Gastrocnemius medialis (tissue), 4 donors: Measurements from ENCODE around the gene TADA1. TPM values are rescaled to one million over a fixed set of nuclear protein-coding genes. Genes with fewer than 3 reads are reported as not detected.

Experiments
- ATAC-seq, 2 donors: fragments of 150-250 bp; one replicate each; pipeline ENCODE4 v1.9.1; 2016
- DNase-seq, 2 donors: peaks; one replicate each; pipeline ENCODE4 v3.0.0-alpha.2; 2019
- H3K27ac ChIP-seq, 4 donors: fragments of 200-600 bp; sonication (generic); 1 replicate in 1 of 4; 2 replicates in 3 of 4; pipeline ENCODE4 v1.5.1; 2016 to 2018; ENCODE audit warnings: mild to moderate bottlenecking in 2 of 4, moderate library complexity in 1 of 4
- H3K27me3 ChIP-seq, 3 donors: fragments of 200-600 bp; sonication (generic) in 2 of 3; 1 replicate in 1 of 3; 2 replicates in 2 of 3; pipeline versions ENCODE4 v1.5.1 to v1.6.0; 2016 to 2019; ENCODE audit warnings: mild to moderate bottlenecking in 1 of 3, moderate library complexity in 1 of 3
- H3K36me3 ChIP-seq, 2 donors: fragments of 200-600 bp; sonication (generic) in 1 of 2; one replicate each; pipeline ENCODE4 v1.5.1; 2017 to 2018
- H3K4me1 ChIP-seq, 2 donors: fragments of 200-600 bp; sonication (generic) in 1 of 2; one replicate each; pipeline ENCODE4 v1.5.1; 2016 to 2017; ENCODE audit warnings: mild to moderate bottlenecking in 2 of 2
- H3K4me3 ChIP-seq, 4 donors: fragments of 200-600 bp; sonication (generic) in 3 of 4; 1 replicate in 1 of 4; 2 replicates in 3 of 4; pipeline ENCODE4 v1.5.1; 2016 to 2019; ENCODE audit warnings: mild to moderate bottlenecking in 2 of 4
- H3K9me3 ChIP-seq, 3 donors: fragments of 200-600 bp; sonication (generic) in 2 of 3; 1 replicate in 1 of 3; 2 replicates in 2 of 3; pipeline ENCODE4 v1.5.1; 2016 to 2019
- POLR2A ChIP-seq, 2 donors: fragments of 450-650 bp; IDR thresholded peaks; one replicate each; pipeline ENCODE4 v1.6.1; 2017; ENCODE audit warnings: antibody characterized with exemption in 2 of 2, mild to moderate bottlenecking in 2 of 2, moderate library complexity in 2 of 2
- in situ Hi-C, 4 donors: fragments of 200-750 bp; cut with MboI; loops; one replicate each; pipeline versions ENCODE4 v1.15.0 to v1.8.0; 2017; ENCODE audit warnings: low sequenced_read_pairs in 4 of 4
- intact Hi-C: fragments of 100-400 bp; cut with DNase I; formaldehyde crosslinking; loops from one replicate; pipeline ENCODE4 v1.15.1; 2023; ENCODE audit warnings: low total_unique reads
- total RNA-seq, 4 donors: library from RNA; depleted of rRNA; stranded (reverse); fragments of >200 nt; gene quantifications; one replicate each; pipeline versions ENCODE4 v1.1.0 to v1.2.3, GENCODE V29; 2016
- TF ChIP-seq, protein P1 (sequence below), 5 experiments: fragments of 450-650 bp in 3 of 5; fragments of 200-600 bp in 2 of 5; sonication (generic) in 2 of 5; IDR thresholded peaks in 4 of 5; conservative IDR thresholded peaks in 1 of 5; 1 replicate in 4 of 5; 2 replicates in 1 of 5; pipeline ENCODE4 v1.5.1; 2016 to 2019; ENCODE audit warnings: antibody characterized with exemption in 5 of 5, mild to moderate bottlenecking in 3 of 5, moderate library complexity in 3 of 5

TADA1 gene
- total RNA-seq, 4 donors from 2014 or later, result 8.7 to 11.8 (median 10.0) TPM

GRCh38 chr1:166906647-166907046, 30.6 kb upstream of the TADA1 start:
- Histone ChIP-seq H3K27me3 (no peaks in the 10 kb centered on the region), H3K27ac (no peak overlapping the region), H3K9me3 (no peaks in the 10 kb centered on the region), H3K4me1 (no peaks in the 10 kb centered on the region), H3K4me3 (no peak overlapping the region), H3K36me3 (no peaks in the 10 kb centered on the region)
- DNase-seq (no peak), ATAC-seq (no peak)
- intact Hi-C loops (no loop called here), in situ Hi-C loops (no loop called here)
- TF ChIP-seq POLR2A (IDR thresholded peaks at IDR 0.05), result no peak
- TF ChIP-seq, protein P1, sequence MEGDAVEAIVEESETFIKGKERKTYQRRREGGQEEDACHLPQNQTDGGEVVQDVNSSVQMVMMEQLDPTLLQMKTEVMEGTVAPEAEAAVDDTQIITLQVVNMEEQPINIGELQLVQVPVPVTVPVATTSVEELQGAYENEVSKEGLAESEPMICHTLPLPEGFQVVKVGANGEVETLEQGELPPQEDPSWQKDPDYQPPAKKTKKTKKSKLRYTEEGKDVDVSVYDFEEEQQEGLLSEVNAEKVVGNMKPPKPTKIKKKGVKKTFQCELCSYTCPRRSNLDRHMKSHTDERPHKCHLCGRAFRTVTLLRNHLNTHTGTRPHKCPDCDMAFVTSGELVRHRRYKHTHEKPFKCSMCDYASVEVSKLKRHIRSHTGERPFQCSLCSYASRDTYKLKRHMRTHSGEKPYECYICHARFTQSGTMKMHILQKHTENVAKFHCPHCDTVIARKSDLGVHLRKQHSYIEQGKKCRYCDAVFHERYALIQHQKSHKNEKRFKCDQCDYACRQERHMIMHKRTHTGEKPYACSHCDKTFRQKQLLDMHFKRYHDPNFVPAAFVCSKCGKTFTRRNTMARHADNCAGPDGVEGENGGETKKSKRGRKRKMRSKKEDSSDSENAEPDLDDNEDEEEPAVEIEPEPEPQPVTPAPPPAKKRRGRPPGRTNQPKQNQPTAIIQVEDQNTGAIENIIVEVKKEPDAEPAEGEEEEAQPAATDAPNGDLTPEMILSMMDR (IDR thresholded peaks at IDR 0.05 in 4 of 5, conservative IDR thresholded peaks at IDR 0.05 in 1 of 5), result no peak

- intact Hi-C loops, result no loop called here
- Histone ChIP-seq H3K9me3 (no peaks in the 10 kb centered on the region), H3K4me1 (no peaks in the 10 kb centered on the region), H3K27ac (no peak overlapping the region), H3K4me3 (no peak overlapping the region), H3K36me3 (no peaks in the 10 kb centered on the region), H3K27me3 (no peaks in the 10 kb centered on the region)
- in situ Hi-C loops, result no loop called here
- DNase-seq (no peak), ATAC-seq (peak in 1 of 2 donors; percentile 41)
- TF ChIP-seq, protein P1 (IDR thresholded peaks at IDR 0.05 in 4 of 5, conservative IDR thresholded peaks at IDR 0.05 in 1 of 5), result no peak
- no peak for TF ChIP-seq POLR2A (IDR thresholded peaks at IDR 0.05)
Observed at GRCh38 chr1:166905900-166906299, 29.8 kb upstream of the TADA1 start.

DNA sequence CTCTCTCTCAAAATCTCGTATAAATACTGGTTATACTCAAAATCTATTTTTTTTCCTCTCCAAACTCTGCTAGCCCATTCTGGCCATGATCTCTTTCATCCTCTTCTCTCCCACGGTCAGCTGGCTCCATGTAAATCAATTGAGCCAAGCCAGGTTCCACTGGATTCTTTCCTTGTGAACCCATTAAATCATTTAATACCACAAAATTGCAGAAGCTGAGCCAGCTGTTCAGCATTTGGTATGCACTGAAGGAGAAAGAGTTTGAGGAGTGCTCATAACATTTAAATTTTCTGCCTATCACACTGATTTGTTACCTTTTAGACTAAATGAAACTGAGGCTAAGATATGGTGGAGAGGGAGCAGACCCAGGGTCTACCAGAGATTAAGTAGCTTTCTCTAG, 29.1 kb upstream of the TADA1 start:
- no peak for TF ChIP-seq POLR2A (IDR thresholded peaks at IDR 0.05)
- TF ChIP-seq, protein P1 (IDR thresholded peaks at IDR 0.05 in 4 of 5, conservative IDR thresholded peaks at IDR 0.05 in 1 of 5), result no peak
- no peaks in the 10 kb centered on the region for H3K36me3 ChIP-seq
- H3K4me1 ChIP-seq, result no peaks in the 10 kb centered on the region
- H3K4me3 ChIP-seq, result no peak overlapping the region
- no peak overlapping the region for H3K27ac ChIP-seq
- intact Hi-C loops, result no loop called here
- no peaks in the 10 kb centered on the region for H3K27me3 ChIP-seq
- in situ Hi-C loops, result no loop called here
- no peaks in the 10 kb centered on the region for H3K9me3 ChIP-seq
- ATAC-seq (no peak), DNase-seq (no peak)

DNA sequence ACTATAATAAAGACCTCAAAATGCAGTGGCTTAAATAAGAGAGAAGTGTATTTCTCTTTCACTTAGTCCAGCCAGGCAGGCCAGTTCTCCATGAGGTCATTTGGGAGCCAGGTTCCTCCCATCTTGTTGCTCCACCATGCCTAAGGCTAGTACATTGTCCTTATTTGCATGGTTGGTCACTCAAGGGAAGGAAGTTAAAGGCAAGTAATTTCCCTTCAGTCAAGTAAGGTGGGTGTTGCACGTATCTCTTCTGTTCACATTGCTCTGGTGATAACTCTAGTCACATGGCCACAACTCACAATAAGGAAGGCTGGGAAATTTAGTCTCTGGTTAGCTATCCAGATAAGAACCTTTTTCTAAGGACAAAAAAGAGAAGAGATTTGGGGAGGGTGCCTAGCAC, 27.2 kb upstream of the TADA1 start:
- Histone ChIP-seq H3K27me3 (no peaks in the 10 kb centered on the region), H3K4me1 (no peaks in the 10 kb centered on the region), H3K36me3 (no peaks in the 10 kb centered on the region), H3K9me3 (no peaks in the 10 kb centered on the region), H3K4me3 (no peak overlapping the region), H3K27ac (no peak overlapping the region)
- no peak for ATAC-seq
- intact Hi-C loops (no loop called here), in situ Hi-C loops (no loop called here)
- DNase-seq, result no peak
- TF ChIP-seq POLR2A (IDR thresholded peaks at IDR 0.05), result no peak
- TF ChIP-seq, protein P1 (IDR thresholded peaks at IDR 0.05 in 4 of 5, conservative IDR thresholded peaks at IDR 0.05 in 1 of 5), result no peak

DNA sequence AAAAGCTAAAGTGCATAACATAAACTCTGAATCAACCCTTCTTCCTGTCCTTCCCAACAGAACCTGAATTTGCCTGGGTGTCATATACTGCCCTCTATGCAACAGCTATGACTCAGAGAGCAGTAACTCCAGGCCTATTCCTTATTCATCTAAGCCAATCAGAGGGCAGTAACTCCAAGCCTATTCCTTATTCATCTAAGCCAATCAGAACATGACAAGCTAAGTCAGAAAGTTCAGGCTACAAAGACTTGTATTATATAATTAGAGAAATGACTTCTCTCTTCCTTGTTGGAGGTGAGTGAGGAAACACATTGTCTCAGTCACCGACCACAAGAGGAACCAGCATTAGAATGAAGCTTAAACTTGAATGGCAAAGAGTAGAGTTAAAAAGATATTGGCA, 26.2 kb upstream of the TADA1 start:
- H3K27ac ChIP-seq, result no peak overlapping the region
- in situ Hi-C loops, result no loop called here
- ATAC-seq (no peak), DNase-seq (no peak)
- intact Hi-C loops, result no loop called here
- H3K27me3 ChIP-seq, result no peaks in the 10 kb centered on the region
- no peaks in the 10 kb centered on the region for H3K9me3 ChIP-seq
- H3K4me3 ChIP-seq, result no peak overlapping the region
- H3K4me1 ChIP-seq, result no peaks in the 10 kb centered on the region
- no peaks in the 10 kb centered on the region for H3K36me3 ChIP-seq
- TF ChIP-seq, protein P1 (IDR thresholded peaks at IDR 0.05 in 4 of 5, conservative IDR thresholded peaks at IDR 0.05 in 1 of 5), result no peak
- no peak for TF ChIP-seq POLR2A (IDR thresholded peaks at IDR 0.05)
